ENCODE measurements around the gene PSMB8.

Gene PSMB8

DNA sequence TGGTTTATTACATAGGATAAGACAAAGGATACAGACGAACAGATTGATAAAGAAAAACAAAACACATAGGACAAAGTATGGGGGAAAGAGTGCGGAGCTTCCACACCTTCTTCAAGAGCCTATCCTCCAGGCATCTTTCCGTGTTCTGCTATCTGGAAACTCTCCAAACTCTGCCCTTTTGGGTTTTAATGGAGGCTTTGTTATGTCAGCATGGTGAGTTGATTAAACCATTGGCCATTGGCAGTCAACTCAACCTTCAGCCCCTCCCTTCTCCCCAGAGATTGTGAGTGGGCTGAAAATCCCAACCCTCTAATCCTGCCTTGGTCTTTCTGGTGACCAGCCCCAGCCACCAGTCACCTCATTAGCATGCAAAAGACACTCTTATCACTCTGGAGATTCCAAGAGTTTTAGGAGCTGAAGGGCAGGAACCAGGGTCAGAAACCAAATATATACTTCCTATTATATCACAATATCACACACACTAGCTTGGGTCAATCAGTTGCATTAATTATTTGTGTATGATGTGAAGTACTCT is 50.9 kb downstream of the PSMB8 start:
- DNase-seq (ENCODE audit: low spot score) = no peak

Data from kidney capillary endothelial cell (primary cell).